Measurements from ENCODE around the gene LRRC49. TPM values are rescaled to one million over a fixed set of nuclear protein-coding genes. Genes with fewer than 3 reads are reported as not detected.

LRRC49 gene
- total RNA-seq = 25.1 and 28.1 TPM in 2 replicates

GRCh38 chr15:70892002-70892911, at the start of gene LRRC49, which contains the start of gene THAP10:
LRRC49 (plus strand) TSS chr15:70892826; CDS start chr15:70892895, 69 bp downstream.
THAP10 (minus strand) TSS chr15:70892433; CDS start chr15:70892272, 161 bp downstream.

GRCh38 chr15:70853973-70854665, 38.5 kb upstream of the LRRC49 start, which contains the start of gene LARP6:
LARP6 (minus strand) TSS chr15:70854157; CDS start chr15:70854088, 69 bp downstream.

Other genes starting within 250 kb of the LRRC49 start
- 162 and 177 TPM in 2 replicates for gene UACA, start 129.3 kb upstream of the LRRC49 start, total RNA-seq
- 49.7 and 49.9 TPM in 2 replicates for gene LARP6, start 38.7 kb upstream of the LRRC49 start, total RNA-seq
- gene THAP10, start 393 bp upstream of the LRRC49 start, total RNA-seq = 2.0 and 2.1 TPM in 2 replicates
- gene THSD4, start 222.6 kb downstream of the LRRC49 start, total RNA-seq = 21.9 and 24.2 TPM in 2 replicates

Measured in aortic smooth muscle cell (primary cell).